ENCODE results near the gene NHLH2. TPM values are rescaled to one million over a fixed set of nuclear protein-coding genes. Genes with fewer than 3 reads are reported as not detected.

Gene NHLH2
- total RNA-seq, 6 experiments from 2014 or later, result not detected

GRCh38 chr1:115865704-115866380 is 24.9 kb upstream of the NHLH2 start:
- no peaks in the 10 kb centered on the region for H3K36me3 ChIP-seq
- intact Hi-C loops (cut with DNase I), result no loop called here
- H3K27ac ChIP-seq, result no peak overlapping the region
- no peak overlapping the region for H3K4me3 ChIP-seq
- no peak for ATAC-seq
- H3K27me3 ChIP-seq, result no peaks in the 10 kb centered on the region
- no peaks in the 10 kb centered on the region for H3K4me1 ChIP-seq
- 54% methylated on average over 4 of the region's 4 CpGs for WGBS (ENCODE audit: insufficient coverage, low coverage, low lambda C conversion rate, missing lambda C conversion rate)
- TF ChIP-seq POLR2A (IDR thresholded peaks at IDR 0.05) (no peak), CTCF (IDR thresholded peaks at IDR 0.05) (no peak)
- DNase-seq, result no peak
- H3K9me3 ChIP-seq, result no peaks in the 10 kb centered on the region

GRCh38 chr1:115862403-115862802 is 21.5 kb upstream of the NHLH2 start:
- H3K4me1 ChIP-seq, result no peaks in the 10 kb centered on the region
- H3K4me3 ChIP-seq, result no peak overlapping the region
- H3K27ac ChIP-seq, result no peak overlapping the region
- ATAC-seq (no peak), DNase-seq (no peak)
- no peaks in the 10 kb centered on the region for H3K36me3 ChIP-seq
- 73% methylated on average over 7 of the region's 7 CpGs for WGBS (ENCODE audit: insufficient coverage, low coverage, low lambda C conversion rate, missing lambda C conversion rate)
- intact Hi-C loops (cut with DNase I), result no loop called here
- H3K9me3 ChIP-seq, result no peaks in the 10 kb centered on the region
- H3K27me3 ChIP-seq, result no peaks in the 10 kb centered on the region
- TF ChIP-seq POLR2A (IDR thresholded peaks at IDR 0.05) (no peak), CTCF (IDR thresholded peaks at IDR 0.05) (no peak)

- no peak for ATAC-seq
Observed at GRCh38 chr1:115854005-115854404, 13.1 kb upstream of the NHLH2 start.

GRCh38 chr1:115850937-115851336 is 10.0 kb upstream of the NHLH2 start:
- Histone ChIP-seq H3K27ac (no peak overlapping the region), H3K4me3 (no peak overlapping the region), H3K9me3 (no peaks in the 10 kb centered on the region), H3K4me1 (no peaks in the 10 kb centered on the region), H3K27me3 (peaks cover 0 to 4% of the 10 kb centered on the region in 2 donors), H3K36me3 (no peaks in the 10 kb centered on the region)
- intact Hi-C loops (cut with DNase I), result no loop called here
- 67% methylated on average over 2 of the region's 2 CpGs for WGBS (ENCODE audit: insufficient coverage, low coverage, low lambda C conversion rate, missing lambda C conversion rate)
- DNase-seq (no peak), ATAC-seq (no peak)
- TF ChIP-seq POLR2A (IDR thresholded peaks at IDR 0.05), result no peak
- TF ChIP-seq CTCF (IDR thresholded peaks at IDR 0.05), result no peak

More at GRCh38 chr1:115854005-115854404, 13.1 kb upstream of the NHLH2 start:
- Histone ChIP-seq H3K4me3 (no peak overlapping the region), H3K4me1 (no peaks in the 10 kb centered on the region), H3K27me3 (peaks cover 0 to 4% of the 10 kb centered on the region in 2 donors), H3K9me3 (no peaks in the 10 kb centered on the region), H3K27ac (no peak overlapping the region), H3K36me3 (no peaks in the 10 kb centered on the region)
- no peak for TF ChIP-seq POLR2A (IDR thresholded peaks at IDR 0.05)
- TF ChIP-seq CTCF (IDR thresholded peaks at IDR 0.05), result no peak
- intact Hi-C loops (cut with DNase I), result no loop called here
- 46% methylated on average over 2 of the region's 2 CpGs for WGBS (ENCODE audit: insufficient coverage, low coverage, low lambda C conversion rate, missing lambda C conversion rate)
- no peak for DNase-seq

Data from right lobe of liver (tissue), 6 donors.